Spinal cord (tissue), 10 donors: ENCODE measurements around the gene PRKCZ. TPM values are rescaled to one million over a fixed set of nuclear protein-coding genes. Genes with fewer than 3 reads are reported as not detected.

ENCODE experiments used
- DNase-seq, 6 donors: peaks; one replicate each; pipeline versions ENCODE4 v3.0.0 to v3.0.0-alpha.2; 2013 to 2015; ENCODE audit warnings: low spot score in 6 of 6, low read depth in 4 of 6
- H3K27ac ChIP-seq: one replicate; pipeline ENCODE4 v1.5.1; 2013; ENCODE audit warnings: low read depth, low read length, control low read depth
- H3K27me3 ChIP-seq: one replicate; pipeline ENCODE4 v1.6.1; 2013; ENCODE audit warnings: low read length; ENCODE audit not compliant: control insufficient read depth, insufficient read depth
- H3K36me3 ChIP-seq: one replicate; pipeline ENCODE4 v1.6.1; 2013; ENCODE audit warnings: low read length; ENCODE audit not compliant: control insufficient read depth, insufficient read depth
- H3K4me1 ChIP-seq: one replicate; pipeline ENCODE4 v1.6.1; 2013; ENCODE audit warnings: low read length; ENCODE audit not compliant: control insufficient read depth, insufficient read depth
- H3K4me3 ChIP-seq: one replicate; pipeline ENCODE4 v1.5.1; 2013; ENCODE audit warnings: low read depth, low read length, control low read depth
- H3K9me3 ChIP-seq: one replicate; pipeline ENCODE4 v1.6.1; 2013; ENCODE audit warnings: low read length; ENCODE audit not compliant: control insufficient read depth, insufficient read depth
- WGBS: methylation state at CpG from one replicate; pipeline ENCODE4 v1.1.5; 2013; ENCODE audit warnings: missing lambda C conversion rate; ENCODE audit not compliant: insufficient coverage; 5-methylcytosine and 5-hydroxymethylcytosine counted together
- polyA plus RNA-seq, 2 donors: library from polyadenylated mRNA; unstranded; fragments of 120-200 nt; gene quantifications; one replicate each; pipeline ENCODE4 v1.2.1, GENCODE V29; 2013; ENCODE audit not compliant: insufficient read length in 2 of 2
- total RNA-seq, 2 donors: library from RNA; depleted of rRNA in 1 of 2; stranded (reverse); fragments of 120-200 nt in 1 of 2; fragments of >200 nt in 1 of 2; gene quantifications; one replicate each; pipeline versions ENCODE4 v1.2.3 to v1.2.4, GENCODE V29; 2013 to 2014
- donor health status: healthy.

PRKCZ gene
- total and polyA plus RNA-seq, 4 donors = 33.2 to 131 (median 93.1) TPM

GRCh38 chr1:2229037-2229864, 179.0 kb downstream of the PRKCZ start:
- H3K9me3 ChIP-seq = no peaks in the 10 kb centered on the region
- H3K4me1 ChIP-seq = peaks cover 61% of the 10 kb centered on the region
- peak overlapping the region; percentile 65 for H3K4me3 ChIP-seq
- DNase-seq = peak in 2 of 6 donors; percentile 86 to 90
- H3K27ac ChIP-seq = peak overlapping the region; percentile 80
- peaks cover 44% of the 10 kb centered on the region for H3K36me3 ChIP-seq
- under 1% methylated on average over 77 of the region's 77 CpGs for WGBS
- no peaks in the 10 kb centered on the region for H3K27me3 ChIP-seq

DNA sequence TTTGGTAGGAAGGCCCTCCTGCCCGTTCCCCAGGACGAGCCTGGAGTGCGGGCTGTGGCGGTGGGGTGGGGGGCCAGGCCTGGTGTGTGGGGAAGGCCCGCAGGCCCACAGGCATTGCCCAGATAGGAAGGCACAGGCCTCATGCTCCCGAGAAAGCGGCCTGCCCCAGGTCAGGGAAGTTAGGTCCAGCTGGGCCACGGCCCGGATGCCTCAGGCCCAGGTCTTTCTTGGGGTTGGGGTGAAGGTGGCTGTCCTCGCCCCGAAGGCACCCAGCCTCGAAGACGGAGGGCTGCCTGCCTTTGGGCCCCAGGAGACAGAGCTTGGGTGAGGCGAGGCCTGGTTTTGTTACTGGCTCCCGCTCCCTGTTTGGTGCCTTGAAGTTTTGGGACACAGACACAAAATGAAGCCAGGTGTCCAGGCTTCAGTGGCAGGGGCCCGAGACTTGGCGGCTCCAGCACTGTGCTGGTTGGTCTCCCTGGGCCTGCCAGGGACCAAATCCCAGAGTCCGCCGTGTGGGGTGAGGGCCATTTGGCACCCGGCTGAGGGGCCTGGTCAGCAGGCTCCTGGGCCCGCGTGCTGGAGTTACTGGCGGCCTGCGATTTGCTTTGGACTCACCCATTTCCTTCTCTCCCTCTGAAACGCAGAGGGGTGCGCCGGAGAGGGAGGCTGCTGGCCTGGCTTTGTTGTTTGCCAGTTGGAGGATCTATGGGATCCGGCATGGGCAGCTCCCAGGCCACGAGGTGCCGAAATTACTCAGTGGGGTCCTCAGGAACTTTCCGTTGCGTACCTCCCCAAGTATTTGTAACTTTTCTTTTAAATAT, 179.9 kb downstream of the PRKCZ start:
- H3K36me3 ChIP-seq = peaks cover 45% of the 10 kb centered on the region
- WGBS = 4% methylated on average over 31 of the region's 32 CpGs
- no peaks in the 10 kb centered on the region for H3K27me3 ChIP-seq
- no peaks in the 10 kb centered on the region for H3K9me3 ChIP-seq
- H3K27ac ChIP-seq = peak overlapping the region; percentile 80
- H3K4me1 ChIP-seq = peaks cover 69% of the 10 kb centered on the region
- peak overlapping the region; percentile 65 for H3K4me3 ChIP-seq
- peak in 1 of 6 donors; percentile 76 for DNase-seq

GRCh38 chr1:2230781-2231531, 180.7 kb downstream of the PRKCZ start:
- H3K27ac ChIP-seq = peak overlapping the region; percentile 80
- H3K9me3 ChIP-seq = no peaks in the 10 kb centered on the region
- no peaks in the 10 kb centered on the region for H3K27me3 ChIP-seq
- peaks cover 54% of the 10 kb centered on the region for H3K36me3 ChIP-seq
- peak overlapping the region; percentile 65 for H3K4me3 ChIP-seq
- WGBS = 3% methylated on average over 30 of the region's 30 CpGs
- DNase-seq = peak in 2 of 6 donors; percentile 72 to 96
- H3K4me1 ChIP-seq = peaks cover 78% of the 10 kb centered on the region

DNA sequence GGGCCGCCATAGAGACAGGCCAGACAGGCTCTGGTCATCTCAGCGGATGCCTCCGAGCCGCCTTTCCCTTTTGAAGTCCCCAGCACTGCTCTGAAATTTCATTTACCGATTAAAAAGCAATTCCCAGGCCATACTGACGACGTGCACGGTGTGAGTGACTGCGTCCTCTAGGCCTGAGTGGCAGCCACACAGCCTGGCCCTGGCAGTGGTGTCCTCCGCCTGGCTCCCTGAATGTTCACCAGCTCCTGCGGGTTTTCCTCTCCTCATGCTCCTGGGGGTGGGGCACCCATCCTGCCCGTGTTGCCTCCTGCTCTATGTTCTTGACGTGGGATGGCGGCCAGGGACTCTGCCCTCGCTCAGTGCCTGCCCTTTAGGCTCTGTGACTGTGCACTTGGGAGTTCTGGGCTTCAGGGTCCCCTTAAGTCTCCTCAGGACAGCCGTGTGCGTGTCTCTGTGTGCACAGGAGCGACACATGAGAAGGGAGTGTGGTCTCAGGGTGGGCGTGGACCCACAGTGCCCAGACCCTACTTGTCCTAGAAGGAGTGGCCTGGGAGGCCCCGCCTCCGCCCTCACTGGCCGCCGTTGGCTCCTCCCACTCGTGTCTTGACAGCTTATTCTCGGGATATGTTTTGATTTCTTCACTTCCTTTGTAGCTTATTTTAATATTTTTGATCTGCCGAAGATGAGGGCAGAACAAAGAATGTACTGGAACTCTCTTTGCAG, 181.5 kb downstream of the PRKCZ start:
- peaks cover 56% of the 10 kb centered on the region for H3K36me3 ChIP-seq
- H3K4me1 ChIP-seq = peaks cover 76% of the 10 kb centered on the region
- peak overlapping the region; percentile 65 for H3K4me3 ChIP-seq
- no peaks in the 10 kb centered on the region for H3K27me3 ChIP-seq
- WGBS = 14% methylated on average over 21 of the region's 26 CpGs
- no peaks in the 10 kb centered on the region for H3K9me3 ChIP-seq
- peak in 2 of 6 donors; percentile 71 to 78 for DNase-seq
- peak overlapping the region; percentile 80 for H3K27ac ChIP-seq

DNA sequence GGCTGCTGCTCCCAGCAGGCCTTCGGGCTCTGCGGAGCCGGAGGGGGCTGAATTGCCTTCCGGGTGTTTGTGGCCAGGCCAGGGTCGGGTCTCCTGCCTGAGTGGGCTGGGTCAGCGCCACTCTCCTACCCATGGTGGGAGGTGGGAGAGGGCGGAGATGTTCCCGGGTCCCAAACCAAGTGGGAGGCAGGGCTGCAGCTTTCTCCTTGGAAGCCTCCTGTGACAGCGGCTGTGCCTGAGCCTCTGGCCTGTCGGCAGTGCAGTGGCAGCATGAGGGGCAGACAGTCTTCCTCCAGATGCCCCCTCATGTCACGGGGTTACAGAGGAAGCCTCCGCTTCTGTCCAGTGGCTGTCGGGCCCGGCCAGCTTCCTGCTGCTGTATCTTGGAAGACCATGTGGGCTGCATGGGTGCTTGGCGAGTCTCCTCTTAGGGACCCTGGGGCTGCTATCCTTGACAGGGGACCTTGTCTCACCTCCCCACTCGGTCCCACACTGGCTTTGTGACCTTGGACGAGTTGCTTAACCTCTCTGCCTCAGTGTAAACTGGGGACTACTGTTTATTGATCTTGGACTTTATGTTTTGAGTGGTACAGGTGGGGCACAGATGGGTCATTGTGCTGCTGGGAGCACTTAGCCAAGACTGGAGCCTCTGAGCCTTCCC, 182.2 kb downstream of the PRKCZ start:
- WGBS = 36% methylated on average over 14 of the region's 17 CpGs
- DNase-seq = no peak
- Histone ChIP-seq H3K9me3 (no peaks in the 10 kb centered on the region), H3K4me1 (peaks cover 80% of the 10 kb centered on the region), H3K27ac (peak overlapping the region; percentile 80), H3K36me3 (peaks cover 63% of the 10 kb centered on the region), H3K4me3 (peak overlapping the region; percentile 65), H3K27me3 (no peaks in the 10 kb centered on the region)

DNA sequence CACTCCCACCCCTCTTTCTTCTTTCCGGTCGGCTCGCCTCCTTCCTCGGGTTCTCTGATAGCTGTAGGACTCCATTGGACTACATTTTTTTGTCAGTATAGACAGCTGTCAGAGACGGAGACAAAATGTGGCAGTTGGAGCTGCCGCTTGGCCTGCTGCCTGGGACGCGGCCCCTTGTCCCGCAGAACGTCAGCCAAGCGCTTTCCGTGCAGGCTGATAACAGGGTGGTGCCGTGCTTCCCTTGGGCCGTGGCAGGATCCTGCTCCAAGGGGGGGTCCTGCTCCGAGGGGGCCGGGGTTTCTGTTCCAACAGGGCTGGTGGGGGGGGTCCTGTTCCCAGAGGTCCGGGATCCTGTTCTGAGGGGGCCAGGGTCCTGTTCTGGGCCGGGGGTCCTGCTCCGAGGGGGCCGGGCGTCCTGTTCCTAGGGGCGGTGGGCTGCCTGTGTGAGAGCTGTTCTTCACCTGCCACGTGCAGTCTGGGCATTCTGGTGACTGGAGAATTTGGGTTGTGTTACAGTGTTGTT, 182.8 kb downstream of the PRKCZ start:
- Histone ChIP-seq H3K4me1 (peaks cover 86% of the 10 kb centered on the region), H3K9me3 (no peaks in the 10 kb centered on the region), H3K27me3 (no peaks in the 10 kb centered on the region), H3K4me3 (peak overlapping the region; percentile 3), H3K27ac (peak overlapping the region; percentile 80), H3K36me3 (peaks cover 69% of the 10 kb centered on the region)
- DNase-seq = peak in 1 of 6 donors; percentile 63
- WGBS = 36% methylated on average over 13 of the region's 23 CpGs

GRCh38 chr1:2233468-2233867, 183.3 kb downstream of the PRKCZ start:
- Histone ChIP-seq H3K4me1 (peaks cover 91% of the 10 kb centered on the region), H3K36me3 (peaks cover 74% of the 10 kb centered on the region), H3K9me3 (no peaks in the 10 kb centered on the region), H3K27me3 (no peaks in the 10 kb centered on the region), H3K4me3 (peak overlapping the region; percentile 3), H3K27ac (peak overlapping the region; percentile 80)
- no peak for DNase-seq
- 45% methylated on average over 12 of the region's 12 CpGs for WGBS

DNA sequence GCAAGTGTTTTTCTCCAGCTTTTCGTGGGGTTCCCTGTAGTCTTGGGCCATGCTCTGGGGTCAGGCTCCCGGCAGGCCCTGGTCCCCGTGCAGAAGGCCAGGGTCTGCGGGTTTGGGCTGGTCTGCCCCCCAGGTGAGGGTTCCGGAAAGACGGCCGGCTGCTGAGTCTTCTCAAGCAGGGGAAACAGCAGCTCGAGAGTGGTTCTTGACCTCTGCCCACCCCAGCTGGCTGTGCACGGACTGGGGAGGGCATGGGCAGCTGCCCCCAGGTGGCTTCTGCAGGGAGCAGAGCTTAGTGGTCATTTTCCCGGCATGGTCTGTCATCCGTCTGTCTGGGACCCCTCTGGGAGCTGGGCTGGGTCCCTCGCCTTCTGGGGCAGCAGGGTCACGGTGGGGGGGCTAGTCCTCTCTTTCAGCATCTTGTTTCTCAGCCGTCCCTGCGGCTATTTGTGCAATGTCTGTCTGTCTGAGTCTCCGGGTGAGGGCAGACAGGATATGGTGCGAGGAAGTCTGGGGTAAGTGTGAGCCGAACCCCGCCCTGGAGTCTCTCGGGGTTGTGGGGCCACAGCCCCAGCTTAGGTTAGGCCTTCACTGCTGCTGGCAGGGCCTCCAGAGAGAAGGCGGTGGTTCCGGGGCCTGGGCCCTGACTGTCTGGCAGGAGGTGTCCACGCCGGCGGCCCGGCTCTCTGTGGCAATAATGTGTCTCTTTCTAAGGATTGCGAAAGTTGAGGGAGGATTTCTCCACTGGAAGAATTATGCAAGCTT, 184.0 kb downstream of the PRKCZ start:
- Histone ChIP-seq H3K4me1 (peaks cover 97% of the 10 kb centered on the region), H3K27ac (peak overlapping the region; percentile 80), H3K9me3 (no peaks in the 10 kb centered on the region), H3K27me3 (no peaks in the 10 kb centered on the region), H3K4me3 (peak overlapping the region; percentile 3), H3K36me3 (peaks cover 76% of the 10 kb centered on the region)
- DNase-seq = peak in 1 of 6 donors; percentile 60
- WGBS = 37% methylated on average over 27 of the region's 27 CpGs
